Spinal cord (tissue), 10 donors: ENCODE data around the gene SIPA1L3. TPM values are rescaled to one million over a fixed set of nuclear protein-coding genes. Genes with fewer than 3 reads are reported as not detected.
A peak's percentile ranks its signal among the peaks of the same experiment; 100 is the strongest.

Source experiments
- DNase-seq, 6 donors: peaks; one replicate each; pipeline versions ENCODE4 v3.0.0 to v3.0.0-alpha.2; 2013 to 2015; ENCODE audit warnings: low spot score in 6 of 6, low read depth in 4 of 6
- H3K27ac ChIP-seq: one replicate; pipeline ENCODE4 v1.5.1; 2013; ENCODE audit warnings: low read depth, low read length, control low read depth
- H3K27me3 ChIP-seq: one replicate; pipeline ENCODE4 v1.6.1; 2013; ENCODE audit warnings: low read length; ENCODE audit not compliant: control insufficient read depth, insufficient read depth
- H3K36me3 ChIP-seq: one replicate; pipeline ENCODE4 v1.6.1; 2013; ENCODE audit warnings: low read length; ENCODE audit not compliant: control insufficient read depth, insufficient read depth
- H3K4me1 ChIP-seq: one replicate; pipeline ENCODE4 v1.6.1; 2013; ENCODE audit warnings: low read length; ENCODE audit not compliant: control insufficient read depth, insufficient read depth
- H3K4me3 ChIP-seq: one replicate; pipeline ENCODE4 v1.5.1; 2013; ENCODE audit warnings: low read depth, low read length, control low read depth
- H3K9me3 ChIP-seq: one replicate; pipeline ENCODE4 v1.6.1; 2013; ENCODE audit warnings: low read length; ENCODE audit not compliant: control insufficient read depth, insufficient read depth
- WGBS: methylation state at CpG from one replicate; pipeline ENCODE4 v1.1.5; 2013; ENCODE audit warnings: missing lambda C conversion rate; ENCODE audit not compliant: insufficient coverage; 5-methylcytosine and 5-hydroxymethylcytosine counted together
- polyA plus RNA-seq, 2 donors: library from polyadenylated mRNA; unstranded; fragments of 120-200 nt; gene quantifications; one replicate each; pipeline ENCODE4 v1.2.1, GENCODE V29; 2013; ENCODE audit not compliant: insufficient read length in 2 of 2
- total RNA-seq, 2 donors: library from RNA; depleted of rRNA in 1 of 2; stranded (reverse); fragments of 120-200 nt in 1 of 2; fragments of >200 nt in 1 of 2; gene quantifications; one replicate each; pipeline versions ENCODE4 v1.2.3 to v1.2.4, GENCODE V29; 2013 to 2014
- donor health status: healthy.

The SIPA1L3 gene
- total and polyA plus RNA-seq, 4 donors = 13.6 to 34.8 (median 21.9) TPM

DNA sequence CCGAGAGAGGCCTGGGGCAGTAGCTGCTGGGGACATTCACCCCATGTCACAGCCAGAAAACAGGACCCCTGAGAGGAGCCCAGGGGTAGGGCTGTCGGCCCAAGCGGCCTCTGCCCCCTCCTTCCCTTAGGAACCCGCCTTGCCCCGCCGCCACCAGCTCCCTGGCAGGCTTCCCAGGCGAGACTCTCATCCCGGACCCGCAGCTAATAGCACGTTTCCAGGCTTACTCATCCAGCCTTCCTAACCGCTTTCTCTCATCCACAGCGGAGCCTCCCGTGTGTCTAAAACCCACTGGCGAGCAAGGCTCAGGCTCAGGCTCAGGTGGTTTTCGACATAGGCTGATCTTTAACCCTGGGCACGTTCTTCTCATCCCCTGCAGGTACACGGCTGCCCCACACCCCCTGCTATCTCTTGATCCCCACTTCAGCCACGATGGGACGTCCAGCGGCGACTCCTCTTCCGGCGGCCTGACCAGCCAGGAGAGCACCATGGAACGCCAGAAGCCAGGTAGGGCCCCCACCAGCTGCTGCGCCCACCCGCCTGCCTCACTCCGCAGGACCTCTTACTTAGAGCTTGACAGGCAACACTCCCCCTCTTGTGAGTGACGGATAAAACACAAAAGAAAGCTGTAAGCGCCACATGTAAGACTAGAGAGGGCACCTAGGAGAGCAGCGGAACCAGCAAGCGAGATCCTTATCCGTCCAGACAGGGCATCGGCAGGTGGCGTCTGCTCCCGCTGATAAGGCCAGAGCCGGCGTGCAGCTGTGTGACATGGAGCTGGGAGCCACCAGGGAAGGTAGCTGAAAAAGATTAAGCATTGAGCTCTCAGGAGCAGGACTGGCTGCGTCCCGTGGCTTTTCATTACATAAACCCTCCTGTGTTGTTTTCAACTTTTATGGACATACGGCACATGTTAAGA is 245.7 kb downstream of the SIPA1L3 start:
- H3K4me3 ChIP-seq = no peak overlapping the region
- DNase-seq = no peak
- no peak overlapping the region for H3K27ac ChIP-seq
- WGBS = 87% methylated on average over 40 of the region's 40 CpGs
- H3K27me3 ChIP-seq = no peaks in the 10 kb centered on the region
- no peaks in the 10 kb centered on the region for H3K9me3 ChIP-seq
- no peaks in the 10 kb centered on the region for H3K4me1 ChIP-seq
- H3K36me3 ChIP-seq = peaks cover 62% of the 10 kb centered on the region

- Histone ChIP-seq H3K27me3 (no peaks in the 10 kb centered on the region), H3K27ac (no peak overlapping the region), H3K4me1 (no peaks in the 10 kb centered on the region), H3K36me3 (peaks cover 76% of the 10 kb centered on the region), H3K4me3 (no peak overlapping the region), H3K9me3 (no peaks in the 10 kb centered on the region)
- DNase-seq = peak in 2 of 6 donors; percentile 45 to 54
- WGBS = 45% methylated on average over 4 of the region's 6 CpGs
Observed at GRCh38 chr19:38155453-38155852, 248.4 kb downstream of the SIPA1L3 start.

DNA sequence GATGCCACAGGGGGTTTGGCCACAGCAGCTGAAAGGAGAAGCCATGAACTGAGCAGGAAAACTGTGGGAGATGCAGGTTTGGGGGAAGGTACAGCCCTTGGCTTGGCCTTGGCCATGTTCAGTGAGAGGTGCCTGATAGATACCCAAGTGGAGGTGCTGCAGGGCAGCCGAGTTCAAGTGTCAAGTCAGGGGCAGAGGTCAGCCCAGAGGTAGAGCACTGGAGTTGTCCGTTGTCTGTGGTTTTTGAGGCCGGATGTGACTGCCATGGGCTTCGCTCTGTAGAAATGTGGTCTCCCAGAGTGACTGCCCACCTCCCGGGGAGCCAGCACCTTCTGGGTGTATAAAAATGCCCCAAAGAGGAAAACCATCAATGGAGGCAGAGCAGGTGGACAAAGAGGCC is 251.7 kb downstream of the SIPA1L3 start:
- Histone ChIP-seq H3K4me3 (no peak overlapping the region), H3K27me3 (no peaks in the 10 kb centered on the region), H3K4me1 (no peaks in the 10 kb centered on the region), H3K27ac (no peak overlapping the region), H3K36me3 (peaks cover 75% of the 10 kb centered on the region), H3K9me3 (peaks cover 2% of the 10 kb centered on the region)
- 91% methylated on average over 5 of the region's 5 CpGs for WGBS
- no peak for DNase-seq

DNA sequence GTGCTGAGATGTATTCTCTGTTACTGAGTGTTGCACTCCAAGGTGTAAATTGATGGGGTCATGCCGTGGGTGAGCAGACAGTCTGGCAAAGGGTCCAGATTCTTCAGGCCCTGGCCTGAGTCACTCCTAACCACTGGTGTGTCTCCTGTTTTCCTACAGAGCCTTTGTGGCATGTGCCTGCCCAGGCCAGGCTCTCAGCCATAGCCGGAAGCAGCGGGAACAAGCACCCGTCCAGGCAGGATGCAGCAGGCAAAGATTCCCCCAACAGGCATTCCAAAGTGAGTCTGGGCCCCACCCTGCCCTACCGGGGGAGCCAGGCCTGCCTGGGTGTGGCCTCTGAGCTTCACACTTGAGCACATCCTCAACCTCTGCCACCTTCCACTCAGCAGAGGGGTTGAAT is 255.1 kb downstream of the SIPA1L3 start:
- no peak overlapping the region for H3K27ac ChIP-seq
- WGBS = 100% methylated on average over 4 of the region's 5 CpGs
- no peak for DNase-seq
- H3K36me3 ChIP-seq = peaks cover 86% of the 10 kb centered on the region
- H3K9me3 ChIP-seq = peaks cover 2% of the 10 kb centered on the region
- H3K4me1 ChIP-seq = no peaks in the 10 kb centered on the region
- no peak overlapping the region for H3K4me3 ChIP-seq
- H3K27me3 ChIP-seq = no peaks in the 10 kb centered on the region

- no peak for DNase-seq
- Histone ChIP-seq H3K4me1 (no peaks in the 10 kb centered on the region), H3K27ac (no peak overlapping the region), H3K36me3 (peaks cover 82% of the 10 kb centered on the region), H3K27me3 (no peaks in the 10 kb centered on the region), H3K4me3 (no peak overlapping the region), H3K9me3 (peaks cover 2% of the 10 kb centered on the region)
- 100% methylated on average over 6 of the region's 7 CpGs for WGBS
Observed at GRCh38 chr19:38162632-38163031, 255.6 kb downstream of the SIPA1L3 start.

GRCh38 chr19:38163419-38164290 is 256.6 kb downstream of the SIPA1L3 start:
- peaks cover 3% of the 10 kb centered on the region for H3K4me1 ChIP-seq
- peaks cover 80% of the 10 kb centered on the region for H3K36me3 ChIP-seq
- H3K27ac ChIP-seq = no peak overlapping the region
- 96% methylated on average over 22 of the region's 23 CpGs for WGBS
- H3K4me3 ChIP-seq = no peak overlapping the region
- DNase-seq = no peak
- H3K27me3 ChIP-seq = no peaks in the 10 kb centered on the region
- H3K9me3 ChIP-seq = peaks cover 2% of the 10 kb centered on the region

DNA sequence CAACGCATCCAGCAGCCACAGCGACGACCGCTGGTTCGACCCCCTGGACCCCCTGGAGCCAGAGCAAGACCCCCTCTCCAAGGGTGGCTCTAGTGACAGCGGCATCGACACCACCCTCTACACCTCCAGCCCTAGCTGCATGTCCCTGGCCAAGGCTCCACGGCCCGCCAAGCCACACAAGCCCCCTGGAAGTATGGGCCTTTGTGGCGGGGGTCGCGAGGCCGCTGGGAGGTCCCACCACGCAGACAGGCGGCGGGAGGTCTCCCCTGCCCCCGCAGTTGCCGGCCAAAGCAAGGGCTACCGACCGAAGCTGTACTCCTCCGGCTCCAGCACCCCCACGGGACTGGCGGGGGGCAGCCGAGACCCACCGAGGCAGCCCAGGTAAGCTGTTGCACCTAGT is 257.5 kb downstream of the SIPA1L3 start:
- H3K27me3 ChIP-seq = no peaks in the 10 kb centered on the region
- peaks cover 2% of the 10 kb centered on the region for H3K9me3 ChIP-seq
- H3K4me3 ChIP-seq = no peak overlapping the region
- no peak for DNase-seq
- H3K27ac ChIP-seq = no peak overlapping the region
- peaks cover 4% of the 10 kb centered on the region for H3K4me1 ChIP-seq
- 94% methylated on average over 20 of the region's 25 CpGs for WGBS
- peaks cover 76% of the 10 kb centered on the region for H3K36me3 ChIP-seq

DNA sequence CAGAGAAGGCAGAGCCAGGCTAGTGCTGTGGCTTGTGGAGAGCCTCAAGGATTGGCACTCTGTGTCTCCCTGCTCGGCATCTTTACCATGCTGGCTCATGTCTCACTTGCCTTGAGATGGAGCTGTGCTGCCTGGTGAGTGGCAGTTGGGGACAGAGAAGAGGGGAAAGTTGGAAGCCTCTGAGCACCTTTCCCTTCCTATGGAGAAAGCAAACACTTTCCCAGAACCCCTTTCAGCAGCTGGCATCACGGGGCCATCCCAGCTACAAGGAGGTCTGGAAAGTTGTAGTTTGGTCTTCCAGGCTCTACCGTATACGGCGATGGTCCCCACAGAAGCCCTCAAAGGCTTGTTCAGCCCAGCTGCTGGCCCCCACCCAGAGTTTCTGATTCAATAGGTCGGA is 258.3 kb downstream of the SIPA1L3 start:
- DNase-seq = no peak

DNA sequence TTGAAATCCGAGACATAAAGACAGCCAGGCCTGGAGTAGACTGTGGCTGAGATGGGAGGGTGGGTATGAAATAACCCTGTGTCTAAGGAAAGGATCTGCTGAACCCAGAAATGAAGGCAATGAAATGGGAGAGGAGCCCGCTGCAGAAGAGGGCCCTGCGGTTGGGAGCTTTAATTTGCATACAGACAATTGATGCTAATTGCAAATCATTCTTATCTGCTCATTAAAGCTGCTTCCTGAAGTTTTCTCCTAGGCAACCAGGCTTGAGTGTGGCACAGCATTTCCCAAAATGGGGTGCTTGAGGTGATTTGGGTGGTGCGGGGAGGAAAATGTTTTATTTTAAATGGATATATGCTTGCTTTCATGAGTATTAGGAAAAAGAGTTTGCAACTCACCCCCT is 261.6 kb downstream of the SIPA1L3 start:
- peaks cover 29% of the 10 kb centered on the region for H3K4me1 ChIP-seq
- no peak overlapping the region for H3K27ac ChIP-seq
- WGBS = 45% methylated on average over 1 of the region's 4 CpGs
- DNase-seq = peak in 3 of 6 donors; percentile 25 to 91 (median 33)
- peaks cover 65% of the 10 kb centered on the region for H3K36me3 ChIP-seq
- no peaks in the 10 kb centered on the region for H3K27me3 ChIP-seq
- H3K9me3 ChIP-seq = no peaks in the 10 kb centered on the region
- H3K4me3 ChIP-seq = no peak overlapping the region

More for the DNA sequence above, 258.3 kb downstream of the SIPA1L3 start:
- H3K9me3 ChIP-seq = peaks cover 2% of the 10 kb centered on the region
- H3K4me3 ChIP-seq = no peak overlapping the region
- no peak overlapping the region for H3K27ac ChIP-seq
- H3K4me1 ChIP-seq = peaks cover 12% of the 10 kb centered on the region
- peaks cover 81% of the 10 kb centered on the region for H3K36me3 ChIP-seq
- 92% methylated on average over 4 of the region's 6 CpGs for WGBS
- no peaks in the 10 kb centered on the region for H3K27me3 ChIP-seq
